Activated CD4-positive, alpha-beta T cell treated with anti-CD3 and anti-CD28 coated beads for 1 hour (primary cell): ENCODE measurements around the gene WDR26.
"Not testable (repeated sequence)": the region's sequence is repeated elsewhere in the genome, so short reads cannot be mapped to it uniquely, and the experiment has no call there.

Experiments
- DNase-seq: peaks from one replicate; pipeline ENCODE4 v3.0.0-alpha.2; 2020

WDR26 gene

DNA sequence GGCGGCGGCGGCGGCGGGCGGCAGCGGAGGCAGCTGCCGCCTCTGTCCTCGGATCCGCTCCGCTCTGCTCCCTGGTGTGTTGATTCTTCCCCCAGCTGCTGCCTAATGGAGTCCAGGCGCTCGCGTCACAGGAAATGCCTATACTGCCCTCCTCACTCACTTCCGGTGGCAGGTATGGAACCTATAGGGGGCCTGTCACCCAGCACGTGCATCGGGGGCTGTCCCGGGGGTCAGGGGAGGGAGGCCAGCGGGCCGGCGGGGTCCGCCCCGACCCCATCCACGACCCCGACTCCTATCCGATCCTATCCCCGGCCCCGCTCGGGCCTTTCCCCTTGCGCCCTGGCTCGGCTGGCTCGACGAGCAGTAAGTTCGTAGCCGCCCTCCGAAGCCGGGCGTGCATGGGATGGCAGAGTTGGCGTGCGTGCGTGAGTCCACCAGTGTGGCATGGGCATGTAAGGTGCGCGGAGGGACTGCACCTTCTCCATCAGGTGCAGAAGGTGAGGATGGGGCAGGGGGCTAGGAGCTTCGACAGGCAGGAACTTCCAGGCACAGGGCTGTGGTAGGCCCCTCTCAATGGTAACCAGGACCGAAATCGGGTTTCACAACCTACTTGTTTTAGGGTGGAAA lies at the start of gene WDR26:
WDR26 (minus strand) TSS at position 107 of the 627 bp plus-strand sequence.
- peak; percentile 70 for DNase-seq

DNA sequence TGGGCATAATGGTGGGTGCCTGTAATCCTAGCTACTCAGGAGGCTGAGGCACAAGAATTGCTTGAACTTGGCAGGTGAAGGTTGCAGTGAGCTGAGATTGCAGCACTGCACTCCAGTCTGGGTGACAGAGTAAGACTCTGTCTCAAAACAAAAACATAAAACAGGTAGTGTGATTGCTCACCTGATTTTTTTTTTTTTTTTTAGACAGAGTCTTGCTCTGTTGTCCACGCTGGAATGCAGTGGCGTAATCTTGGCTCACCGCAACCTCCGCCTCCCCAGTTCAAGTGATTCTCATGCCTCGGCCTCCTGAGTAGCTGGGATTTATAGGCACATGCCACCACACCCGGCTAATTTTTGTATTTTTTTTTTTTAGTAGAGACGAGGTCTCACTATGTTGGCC lies 48.6 kb upstream of the WDR26 start:
- not testable (repeated sequence) for DNase-seq

DNA sequence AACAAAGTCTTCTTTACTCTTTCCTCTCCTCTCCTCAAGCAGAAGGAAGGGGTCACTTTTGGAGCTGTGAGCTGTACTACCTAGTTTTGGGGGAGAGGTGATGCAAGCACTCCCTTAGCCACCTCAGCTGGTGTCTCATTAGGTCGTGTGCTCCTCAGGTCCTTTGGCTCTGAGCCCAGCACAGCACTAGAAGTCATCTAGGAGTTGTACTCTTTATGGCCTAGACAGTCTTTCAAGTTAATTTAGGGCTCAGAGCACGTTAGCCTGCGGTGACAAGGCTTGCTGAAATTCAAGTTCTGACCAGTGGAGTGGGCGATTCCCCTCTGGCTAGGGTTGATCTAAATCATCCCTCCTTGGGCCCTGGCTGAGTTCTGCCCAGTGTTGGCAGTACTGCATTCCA lies 48.0 kb upstream of the WDR26 start:
- DNase-seq, result no peak

DNA sequence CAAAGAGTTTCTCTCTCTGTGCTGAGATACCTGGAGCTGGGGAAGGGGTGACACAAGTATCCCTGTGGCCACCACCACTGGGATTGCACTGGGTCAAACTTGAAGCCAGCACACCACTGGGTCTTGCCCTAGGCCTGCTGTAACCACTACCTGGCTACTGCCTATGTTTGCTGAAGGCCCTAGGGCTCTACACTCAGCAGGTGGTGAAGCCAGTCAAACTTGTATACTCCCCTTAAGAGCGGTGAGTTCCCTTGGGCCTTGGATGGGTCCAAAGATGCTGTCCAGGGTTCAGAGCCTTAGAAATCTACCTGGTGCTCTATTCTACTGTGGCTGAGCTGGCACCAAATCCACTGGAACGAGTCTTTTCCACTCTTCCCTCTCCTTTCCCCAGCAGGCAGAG lies 47.0 kb upstream of the WDR26 start:
- DNase-seq, result no peak

DNA sequence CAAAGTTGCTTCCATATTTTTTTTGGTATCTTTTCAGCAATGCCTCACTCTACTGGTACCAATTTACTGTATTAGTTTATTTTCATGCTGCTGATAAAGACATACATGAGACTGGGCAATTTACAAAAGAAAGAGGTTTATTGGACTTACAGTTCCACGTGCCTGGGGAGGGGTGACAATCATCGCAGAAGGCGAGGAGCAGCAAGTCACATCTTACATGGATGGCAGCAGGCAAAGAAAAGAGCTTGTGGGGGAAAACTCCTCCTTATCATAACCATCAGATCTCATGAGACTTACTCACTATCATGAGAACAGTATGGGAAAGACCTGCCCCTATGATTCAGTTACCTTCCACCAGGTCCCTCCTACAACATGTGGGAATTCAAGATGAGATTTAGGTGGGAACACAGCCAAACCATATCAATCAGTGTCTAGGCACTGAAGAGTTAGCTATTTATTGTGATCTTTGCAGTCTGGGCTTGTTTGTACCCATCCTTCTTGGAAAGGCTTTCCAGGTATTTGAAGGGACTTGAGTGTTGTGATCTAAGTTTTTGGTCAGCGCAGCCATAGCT lies 46.4 kb upstream of the WDR26 start:
- DNase-seq, result not testable (repeated sequence)

GRCh38 chr1:224480200-224480599 lies 45.6 kb upstream of the WDR26 start:
- DNase-seq, result not testable (repeated sequence)

- DNase-seq, result no peak
Measured at GRCh38 chr1:224472806-224473205, 38.2 kb upstream of the WDR26 start.

DNA sequence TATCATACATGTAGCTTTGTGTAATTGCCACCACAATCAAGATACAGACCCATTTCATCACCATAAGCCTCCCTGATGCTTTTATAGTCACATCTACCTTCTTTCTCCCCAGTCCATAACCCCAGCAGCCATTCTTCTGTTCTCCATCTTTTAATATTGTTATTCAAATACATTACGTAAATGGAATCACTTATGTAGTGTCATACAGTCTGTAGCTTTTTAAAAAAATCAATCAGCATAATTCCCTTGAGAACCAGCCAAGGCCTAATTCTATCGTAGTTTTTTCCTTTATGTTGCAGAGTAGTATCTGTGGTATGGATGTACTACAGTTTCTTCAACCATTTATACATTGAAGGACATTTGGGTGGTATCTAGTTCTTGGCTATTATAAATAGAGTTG lies 31.6 kb upstream of the WDR26 start:
- DNase-seq, result no peak

GRCh38 chr1:224459966-224460365 lies 25.4 kb upstream of the WDR26 start:
- DNase-seq, result no peak

- no peak for DNase-seq
Measured at GRCh38 chr1:224458996-224459395, 24.4 kb upstream of the WDR26 start.

DNA sequence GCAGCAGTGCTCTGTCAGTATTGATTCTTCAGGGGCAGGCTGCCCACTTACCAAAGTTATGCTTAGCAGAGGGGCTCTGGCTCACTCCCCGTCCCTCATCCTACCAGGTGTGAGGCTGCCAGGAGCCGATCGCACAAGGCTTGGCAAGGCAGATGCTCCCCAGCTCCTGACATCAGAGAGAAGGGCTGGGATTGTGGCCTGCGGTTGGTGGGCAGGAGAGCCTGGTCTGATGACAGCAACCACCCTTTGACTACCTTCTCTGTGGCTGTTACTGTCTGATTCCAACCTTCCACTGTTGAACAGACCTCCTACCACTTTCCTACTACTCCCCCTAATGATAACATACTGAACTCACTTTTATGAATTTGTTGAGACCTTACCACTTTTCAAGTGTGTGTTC lies 23.7 kb upstream of the WDR26 start:
- no peak for DNase-seq

DNA sequence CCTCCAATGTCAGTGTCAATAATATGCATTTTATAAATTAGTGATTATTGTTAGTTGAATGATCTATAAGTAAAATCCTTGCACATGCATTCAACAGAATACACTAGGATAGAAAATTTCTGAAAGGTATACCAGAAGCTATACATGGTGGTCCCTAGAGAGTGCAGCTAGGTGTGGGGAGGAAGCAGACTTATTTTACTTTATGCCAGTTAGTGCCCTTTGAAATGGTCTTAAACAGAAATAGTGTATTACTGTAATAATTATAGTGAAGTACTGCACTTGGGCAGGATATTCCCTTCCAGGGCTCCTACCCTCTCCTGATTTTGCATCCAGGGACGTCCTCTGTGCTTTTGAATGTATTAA lies 23.2 kb upstream of the WDR26 start:
- DNase-seq, result no peak

DNA sequence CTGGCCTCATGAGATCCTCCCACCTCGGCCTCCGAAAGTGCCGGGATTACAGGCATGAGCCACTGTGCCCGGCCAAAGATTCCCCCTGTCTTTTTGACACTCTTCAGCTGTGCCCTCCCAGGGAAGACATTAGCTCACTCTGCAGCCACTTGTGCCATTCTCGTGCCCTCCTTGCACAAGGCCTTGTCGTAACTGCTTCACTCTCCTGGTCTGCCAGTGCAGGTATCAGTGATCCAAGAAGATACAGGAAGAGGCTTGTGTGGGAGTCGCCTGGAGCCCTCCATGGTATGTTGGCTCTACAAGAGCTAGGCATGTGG lies 22.0 kb upstream of the WDR26 start:
- no peak for DNase-seq

DNA sequence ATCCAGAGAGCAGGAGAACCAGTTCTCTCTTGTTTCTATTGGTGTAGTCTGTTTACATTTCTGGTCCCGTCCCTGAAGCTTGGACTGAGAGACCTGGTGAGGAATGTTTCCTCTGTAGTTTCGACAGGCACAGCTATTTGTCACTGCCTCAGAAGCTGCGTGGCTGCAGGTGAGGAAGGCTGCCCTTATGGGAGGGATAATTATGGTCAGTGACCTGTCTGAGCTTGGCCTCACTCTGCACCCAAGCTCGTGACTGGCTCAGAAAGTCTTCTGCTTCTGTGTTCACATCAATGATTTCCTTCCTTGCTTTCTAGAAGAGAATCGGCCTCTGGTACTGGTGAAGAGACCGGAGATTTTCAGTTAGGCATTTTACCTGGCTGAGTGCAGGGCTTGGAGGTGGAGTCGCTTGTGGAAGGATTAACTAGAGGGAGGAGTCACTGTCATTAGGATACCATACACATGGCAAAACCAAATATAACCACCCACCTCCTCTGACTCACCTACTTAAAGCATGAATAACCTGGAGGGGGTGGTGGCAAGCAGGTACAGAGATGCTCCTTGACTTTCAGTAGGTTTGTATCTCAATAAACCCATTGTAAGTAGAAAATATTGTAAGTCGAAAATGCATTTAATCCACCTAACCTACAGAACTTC lies 19.9 kb upstream of the WDR26 start:
- no peak for DNase-seq

GRCh38 chr1:224450561-224451350 lies 16.2 kb upstream of the WDR26 start:
- DNase-seq, result no peak

DNA sequence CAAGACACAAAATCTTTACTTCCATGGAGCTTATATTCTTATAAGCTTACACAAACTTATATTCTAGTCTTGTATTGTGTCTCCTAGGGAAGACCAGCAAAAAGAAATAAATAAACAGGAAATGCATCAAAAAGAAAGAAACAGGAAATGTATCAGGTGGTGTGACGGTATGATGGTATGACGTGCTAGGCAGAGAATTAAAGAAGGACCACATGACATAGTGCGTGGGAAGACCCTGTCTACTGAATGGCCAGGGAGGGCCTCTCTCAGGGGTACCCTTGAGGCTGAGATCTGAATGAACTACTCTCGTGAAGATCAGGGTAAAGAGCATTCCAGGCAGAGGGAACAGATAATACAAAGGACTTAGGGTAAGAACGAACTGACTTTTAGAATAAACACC lies 15.6 kb upstream of the WDR26 start:
- DNase-seq, result no peak

GRCh38 chr1:224448453-224449017 lies 13.9 kb upstream of the WDR26 start:
- no peak for DNase-seq

GRCh38 chr1:224447971-224448370 lies 13.4 kb upstream of the WDR26 start:
- DNase-seq, result no peak

DNA sequence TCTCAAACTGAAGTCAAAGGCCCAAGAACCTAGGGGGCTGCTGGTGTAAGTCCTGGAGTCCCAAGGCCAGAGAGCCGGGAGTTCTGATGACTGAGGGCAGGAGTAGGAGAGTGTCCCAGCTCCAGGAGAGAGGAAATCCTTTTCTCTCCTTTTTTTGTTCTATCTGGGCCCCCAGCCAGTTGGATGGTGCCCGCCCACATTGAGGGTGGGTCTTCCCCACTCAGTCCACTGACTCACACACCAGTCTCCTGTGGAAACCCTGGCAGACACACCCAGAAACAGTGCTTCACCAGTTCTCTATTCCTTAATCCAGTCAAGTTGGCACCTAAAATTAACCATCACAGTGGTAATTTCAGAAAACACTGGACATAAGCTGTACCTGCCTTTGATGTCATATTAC lies 12.7 kb upstream of the WDR26 start:
- no peak for DNase-seq

- DNase-seq, result no peak
Measured at GRCh38 chr1:224438989-224439388, 4.4 kb upstream of the WDR26 start.

DNA sequence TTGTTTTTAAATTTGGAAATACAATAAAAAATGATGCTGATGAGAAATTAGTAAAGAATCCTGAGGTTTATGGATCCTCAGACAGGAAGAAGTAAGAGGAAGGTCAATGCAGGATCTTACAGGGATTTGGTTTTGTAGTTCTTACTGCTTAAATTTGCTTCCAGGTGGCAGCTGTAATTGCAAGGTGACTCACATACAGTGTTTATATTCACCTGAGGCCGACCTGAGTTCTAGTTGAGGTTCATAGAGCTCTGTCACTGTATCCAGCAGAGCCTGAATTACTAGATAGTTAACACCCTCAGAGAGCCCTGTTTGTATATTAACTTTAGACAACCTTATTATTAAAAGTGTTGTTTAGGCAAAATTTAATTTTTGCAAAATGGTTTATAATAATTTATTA lies 1.4 kb upstream of the WDR26 start:
- no peak for DNase-seq

- DNase-seq, result no peak
Measured at GRCh38 chr1:224435318-224435763, 744 bp upstream of the WDR26 start.
